CD4-positive, alpha-beta T cell (primary cell): ENCODE data around the gene MYO18A. TPM values are rescaled to one million over a fixed set of nuclear protein-coding genes. Genes with fewer than 3 reads are reported as not detected.
A peak's percentile ranks its signal among the peaks of the same experiment; 100 is the strongest.

ENCODE experiments used
- ATAC-seq: fragments of 200-7000 bp; cut with Tn5 transposase; one replicate; pipeline ENCODE4 v1.10.0; 2022; ENCODE audit warnings: mild to moderate bottlenecking; ENCODE audit not compliant: poor library complexity
- CTCF ChIA-PET: fragments of 350-600 bp; sonication (Branson Sonifier 250); formaldehyde crosslinking; loops from one replicate; lab custom pipeline; 2021; ENCODE audit warnings: antibody characterized with exemption, inconsistent platforms; lab: Charles Lee
- POLR2A ChIA-PET: fragments of 350-600 bp; sonication (Branson Sonifier 250); formaldehyde crosslinking; loops from one replicate; lab custom pipeline; 2021; ENCODE audit warnings: antibody characterized with exemption, inconsistent platforms; lab: Charles Lee
- DNase-seq, 14 experiments: peaks; one replicate each; pipeline ENCODE4 v3.0.0-alpha.2; 2013 to 2020; ENCODE audit warnings: mixed read lengths in 2 of 14
- H3K27ac ChIP-seq, 2 donors: one replicate each; pipeline versions ENCODE4 v1.5.1 to v1.7.0; 2013; ENCODE audit warnings: low read length in 2 of 2, low read depth in 1 of 2, mild to moderate bottlenecking in 1 of 2
- H3K27me3 ChIP-seq, 2 experiments: 1 replicate in 1 of 2; 2 replicates in 1 of 2; pipeline versions ENCODE4 v1.6.1 to v1.7.0; 2013; ENCODE audit warnings: low read length in 2 of 2, control low read depth in 1 of 2, mild to moderate bottlenecking in 1 of 2, moderate library complexity in 1 of 2; ENCODE audit not compliant: insufficient read depth in 2 of 2, control insufficient read depth in 1 of 2
- H3K36me3 ChIP-seq: one replicate; pipeline ENCODE4 v1.6.1; 2013; ENCODE audit warnings: low read length, control low read depth; ENCODE audit not compliant: insufficient read depth
- H3K4me1 ChIP-seq: one replicate; pipeline ENCODE4 v1.6.1; 2013; ENCODE audit warnings: low read length, control low read depth; ENCODE audit not compliant: insufficient read depth
- H3K4me3 ChIP-seq: one replicate; pipeline ENCODE4 v1.5.1; 2013; ENCODE audit warnings: mild to moderate bottlenecking, low read length, moderate library complexity
- H3K9me3 ChIP-seq, 2 experiments: 1 replicate in 1 of 2; 2 replicates in 1 of 2; pipeline versions ENCODE4 v1.6.1 to v1.7.0; 2013; ENCODE audit warnings: low read length in 2 of 2, mild to moderate bottlenecking in 2 of 2, control low read depth in 1 of 2, moderate library complexity in 1 of 2; ENCODE audit not compliant: control insufficient read depth in 1 of 2, insufficient read depth in 1 of 2
- H3K27ac Mint-ChIP-seq: one replicate; pipeline ENCODE4 v1.8.0; 2020; ENCODE audit warnings: mixed read lengths
- H3K27me3 Mint-ChIP-seq: one replicate; pipeline ENCODE4 v1.8.0; 2021; ENCODE audit warnings: mixed read lengths
- H3K36me3 Mint-ChIP-seq: one replicate; pipeline ENCODE4 v1.8.0; 2021; ENCODE audit warnings: low read depth, mixed read lengths
- H3K4me1 Mint-ChIP-seq: one replicate; pipeline ENCODE4 v1.8.0; 2021; ENCODE audit warnings: low read depth, mixed read lengths
- H3K4me3 Mint-ChIP-seq: one replicate; pipeline ENCODE4 v1.8.0; 2020; ENCODE audit warnings: mild to moderate bottlenecking, mixed read lengths
- H3K9me3 Mint-ChIP-seq: one replicate; pipeline ENCODE4 v1.8.0; 2020; ENCODE audit warnings: mixed read lengths
- intact Hi-C, 2 experiments: fragments of 100-400 bp; cut with DNase I in 1 of 2; cut with micrococcal nuclease in 1 of 2; formaldehyde crosslinking; loops; one replicate each; pipeline versions ENCODE4 v1.15.1 to v1.9.0; 2023 to 2025; cut with DNase I, micrococcal nuclease
- total RNA-seq, 174 experiments: library from RNA in 2 of 174; stranded (reverse) in 2 of 174; gene quantifications; one replicate each; pipeline ENCODE4 v1.2.3 and lab custom pipeline; 2021 to 2026
- TF ChIP-seq, protein P1 (sequence below): fragments of 200-600 bp; IDR thresholded peaks from one replicate; pipeline ENCODE4 v1.8.0; 2022; ENCODE audit warnings: antibody characterized with exemption, mild to moderate bottlenecking

MYO18A gene
- total RNA-seq, 2 experiments from 2014 or later, result 87.0 to 90.1 TPM

DNA sequence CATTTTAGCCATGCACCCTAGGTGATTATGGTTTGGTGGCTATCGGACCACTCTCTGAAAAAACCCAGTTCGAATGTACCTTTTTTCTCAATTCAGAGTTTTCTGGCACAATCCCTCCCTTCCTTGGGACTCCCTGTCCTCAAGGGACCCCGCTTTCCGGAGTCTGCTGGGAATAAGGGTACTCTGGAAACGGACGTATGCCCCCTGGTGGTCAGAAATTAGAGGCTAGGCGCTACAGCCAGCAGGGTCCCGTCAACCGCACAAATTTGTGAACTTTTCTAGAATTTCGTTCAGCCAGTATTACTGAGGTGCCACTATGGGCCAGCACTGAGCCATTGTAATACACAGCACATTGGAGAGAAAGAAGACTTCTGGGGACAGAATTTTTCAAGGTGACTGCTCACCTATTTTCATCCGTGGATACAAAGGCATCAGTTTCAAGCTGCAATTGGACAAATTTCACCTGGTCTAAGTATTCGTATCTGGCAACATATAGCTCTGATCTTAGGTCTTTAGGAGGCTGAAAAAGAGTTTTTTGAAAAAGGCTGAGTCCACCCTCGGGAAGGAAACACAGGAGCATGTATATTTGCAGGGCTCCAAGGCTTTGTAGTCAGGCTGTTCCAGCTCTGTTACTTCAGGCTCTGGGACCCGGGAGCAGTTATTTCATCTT lies 39.3 kb upstream of the MYO18A start:
- Mint-ChIP-seq H3K27ac (no peak overlapping the region), H3K4me1 (peaks cover 9% of the 10 kb centered on the region), H3K4me3 (no peak overlapping the region), H3K9me3 (no peaks in the 10 kb centered on the region), H3K36me3 (no peaks in the 10 kb centered on the region), H3K27me3 (no peaks in the 10 kb centered on the region)
- Histone ChIP-seq H3K36me3 (no peaks in the 10 kb centered on the region), H3K9me3 (no peaks in the 10 kb centered on the region), H3K4me3 (no peak overlapping the region), H3K27ac (no peak overlapping the region), H3K4me1 (peaks cover 8% of the 10 kb centered on the region), H3K27me3 (no peaks in the 10 kb centered on the region)
- intact Hi-C loops, result loop anchor here (1.0 kb wide), 1 partner anchor 70 kb away; no protein-coding TSS in a partner anchor
- TF ChIP-seq, protein P1, sequence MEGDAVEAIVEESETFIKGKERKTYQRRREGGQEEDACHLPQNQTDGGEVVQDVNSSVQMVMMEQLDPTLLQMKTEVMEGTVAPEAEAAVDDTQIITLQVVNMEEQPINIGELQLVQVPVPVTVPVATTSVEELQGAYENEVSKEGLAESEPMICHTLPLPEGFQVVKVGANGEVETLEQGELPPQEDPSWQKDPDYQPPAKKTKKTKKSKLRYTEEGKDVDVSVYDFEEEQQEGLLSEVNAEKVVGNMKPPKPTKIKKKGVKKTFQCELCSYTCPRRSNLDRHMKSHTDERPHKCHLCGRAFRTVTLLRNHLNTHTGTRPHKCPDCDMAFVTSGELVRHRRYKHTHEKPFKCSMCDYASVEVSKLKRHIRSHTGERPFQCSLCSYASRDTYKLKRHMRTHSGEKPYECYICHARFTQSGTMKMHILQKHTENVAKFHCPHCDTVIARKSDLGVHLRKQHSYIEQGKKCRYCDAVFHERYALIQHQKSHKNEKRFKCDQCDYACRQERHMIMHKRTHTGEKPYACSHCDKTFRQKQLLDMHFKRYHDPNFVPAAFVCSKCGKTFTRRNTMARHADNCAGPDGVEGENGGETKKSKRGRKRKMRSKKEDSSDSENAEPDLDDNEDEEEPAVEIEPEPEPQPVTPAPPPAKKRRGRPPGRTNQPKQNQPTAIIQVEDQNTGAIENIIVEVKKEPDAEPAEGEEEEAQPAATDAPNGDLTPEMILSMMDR, result peak; percentile 90
- DNase-seq, result peak; percentile 52 to 85 (median 60)
- peak; percentile 90 for ATAC-seq
- ChIA-PET POLR2A (interaction anchor here (0.9 to 1.1 kb wide), 3 partner anchors 71 to 95 kb away, joined by 3 to 5 read pairs (median 5); no protein-coding TSS in a partner anchor), CTCF (interaction anchor here (0.6 to 5.3 kb wide), 13 partner anchors 32 to 1610 kb away, joined by 3 to 35 read pairs (median 3); no protein-coding TSS in a partner anchor)

DNA sequence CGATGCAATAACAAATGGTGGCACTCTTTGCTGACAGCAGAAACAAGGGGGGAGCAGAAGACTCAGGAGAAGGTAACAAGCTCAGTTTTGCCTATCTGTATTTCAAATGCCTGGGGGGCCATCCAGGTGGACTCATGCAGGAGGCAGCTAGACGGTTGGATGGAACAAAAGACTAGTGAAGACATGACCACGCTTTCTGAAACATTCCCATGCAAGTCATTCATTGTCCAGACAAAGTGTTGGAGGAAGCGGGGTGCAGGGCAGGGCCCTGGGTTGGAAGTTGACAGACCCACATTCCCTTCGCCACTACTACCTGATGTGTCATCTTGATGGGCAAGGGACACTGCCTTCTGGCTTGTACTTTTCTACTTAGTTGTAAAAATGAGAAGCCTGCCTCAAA lies 36.7 kb upstream of the MYO18A start:
- no peak overlapping the region for H3K4me3 Mint-ChIP-seq
- Histone ChIP-seq H3K4me3 (no peak overlapping the region), H3K36me3 (no peaks in the 10 kb centered on the region), H3K27me3 (no peaks in the 10 kb centered on the region), H3K4me1 (peaks cover 8% of the 10 kb centered on the region), H3K9me3 (no peaks in the 10 kb centered on the region), H3K27ac (no peak overlapping the region)
- H3K36me3 Mint-ChIP-seq, result no peaks in the 10 kb centered on the region
- no peak for DNase-seq
- H3K27me3 Mint-ChIP-seq, result no peaks in the 10 kb centered on the region
- TF ChIP-seq, protein P1, result no peak
- CTCF ChIA-PET, result interaction anchor here (0.6 to 5.3 kb wide), 5 partner anchors 16 to 92 kb away, joined by 3 to 19 read pairs (median 4); partner anchors contain the start of gene MYO18A
- H3K4me1 Mint-ChIP-seq, result peaks cover 9% of the 10 kb centered on the region
- POLR2A ChIA-PET, result interaction anchor here (1.6 kb wide), 1 partner anchor 68 kb away, joined by 4 read pairs; no protein-coding TSS in a partner anchor
- intact Hi-C loops, result no loop called here
- H3K9me3 Mint-ChIP-seq, result no peaks in the 10 kb centered on the region
- no peak for ATAC-seq
- H3K27ac Mint-ChIP-seq, result no peak overlapping the region

DNA sequence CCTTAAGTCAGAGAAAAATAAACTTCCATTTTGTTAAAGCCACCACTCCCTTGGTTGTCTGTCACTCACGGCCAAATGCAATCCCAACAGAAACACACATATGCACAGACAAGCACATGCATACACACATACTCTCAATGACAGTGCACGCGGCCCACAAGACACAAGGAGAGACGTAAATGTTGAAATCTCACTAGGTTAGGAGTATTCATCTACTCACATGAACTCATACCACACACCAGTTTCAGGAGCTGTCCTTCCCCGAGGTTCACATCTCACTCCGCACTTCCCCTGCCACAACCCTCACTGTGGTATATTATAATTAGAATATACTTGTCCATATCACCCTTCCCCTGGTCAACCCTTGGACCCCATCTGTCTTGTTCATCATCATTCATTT lies 36.0 kb upstream of the MYO18A start:
- Mint-ChIP-seq H3K9me3 (no peaks in the 10 kb centered on the region), H3K4me3 (no peak overlapping the region), H3K36me3 (no peaks in the 10 kb centered on the region), H3K4me1 (peaks cover 9% of the 10 kb centered on the region), H3K27me3 (no peaks in the 10 kb centered on the region), H3K27ac (no peak overlapping the region)
- H3K27me3 ChIP-seq, result no peaks in the 10 kb centered on the region
- ChIA-PET POLR2A (interaction anchor here (1.6 kb wide), 1 partner anchor 68 kb away, joined by 4 read pairs; no protein-coding TSS in a partner anchor), CTCF (interaction anchor here (0.6 to 5.3 kb wide), 4 partner anchors 16 to 92 kb away, joined by 3 to 19 read pairs (median 10); partner anchors contain the start of gene MYO18A)
- TF ChIP-seq, protein P1, result no peak
- no peak for DNase-seq
- ATAC-seq, result no peak
- no peak overlapping the region for H3K27ac ChIP-seq
- H3K9me3 ChIP-seq, result no peaks in the 10 kb centered on the region
- H3K36me3 ChIP-seq, result no peaks in the 10 kb centered on the region
- intact Hi-C loops, result no loop called here
- no peak overlapping the region for H3K4me3 ChIP-seq
- peaks cover 8% of the 10 kb centered on the region for H3K4me1 ChIP-seq
